ENCODE data around the gene OGDH.

The OGDH gene

DNA sequence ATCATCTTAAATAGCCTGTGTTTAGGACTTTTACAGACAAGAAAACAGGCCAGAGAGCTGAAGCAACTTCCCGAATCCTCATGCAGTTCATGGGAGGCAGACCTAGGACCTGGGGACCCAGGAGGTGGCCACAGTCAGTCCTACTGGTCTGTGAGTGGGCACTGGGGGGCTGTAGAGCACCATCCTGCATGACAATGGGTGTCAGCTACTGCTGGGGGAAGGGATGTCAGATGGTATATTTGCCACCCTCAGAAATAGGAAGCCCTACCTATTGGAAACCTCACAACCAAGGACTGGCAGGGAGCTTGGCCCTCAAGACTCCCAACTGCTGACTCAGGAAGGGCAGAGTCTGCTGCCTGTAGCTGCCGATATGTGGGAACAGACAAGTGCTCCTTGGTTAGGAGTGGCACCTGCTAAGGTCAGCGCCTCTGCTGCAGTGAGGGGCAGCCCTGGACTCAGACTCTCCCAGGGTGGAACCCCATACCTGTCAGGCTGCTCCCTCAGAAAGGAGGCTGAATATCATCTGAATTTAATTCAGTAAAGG lies 29.7 kb downstream of the OGDH start:
- in situ Hi-C loops (cut with MboI; ENCODE audit: low sequenced_read_pairs), result no loop called here

DNA sequence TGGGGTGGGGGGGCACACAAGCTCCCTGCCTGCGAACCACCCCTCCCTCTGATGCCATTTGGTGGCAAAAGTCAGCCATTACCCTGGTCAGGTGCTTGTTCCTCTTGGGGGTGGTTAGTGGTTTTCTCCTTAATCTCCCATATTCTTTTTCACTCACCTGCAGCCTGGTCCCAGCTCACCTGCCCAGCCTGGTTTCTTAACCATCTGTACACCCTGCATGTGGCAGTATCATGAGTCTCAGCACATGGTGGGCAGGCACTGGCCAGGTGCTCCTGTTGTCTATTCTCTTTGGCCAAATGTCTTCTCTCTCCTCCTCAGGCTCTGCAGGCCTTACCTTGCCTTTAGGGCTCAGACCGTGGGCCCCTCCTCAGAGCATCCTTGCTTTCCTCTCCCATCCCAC lies 30.5 kb downstream of the OGDH start:
- in situ Hi-C loops (cut with MboI; ENCODE audit: low sequenced_read_pairs), result no loop called here

DNA sequence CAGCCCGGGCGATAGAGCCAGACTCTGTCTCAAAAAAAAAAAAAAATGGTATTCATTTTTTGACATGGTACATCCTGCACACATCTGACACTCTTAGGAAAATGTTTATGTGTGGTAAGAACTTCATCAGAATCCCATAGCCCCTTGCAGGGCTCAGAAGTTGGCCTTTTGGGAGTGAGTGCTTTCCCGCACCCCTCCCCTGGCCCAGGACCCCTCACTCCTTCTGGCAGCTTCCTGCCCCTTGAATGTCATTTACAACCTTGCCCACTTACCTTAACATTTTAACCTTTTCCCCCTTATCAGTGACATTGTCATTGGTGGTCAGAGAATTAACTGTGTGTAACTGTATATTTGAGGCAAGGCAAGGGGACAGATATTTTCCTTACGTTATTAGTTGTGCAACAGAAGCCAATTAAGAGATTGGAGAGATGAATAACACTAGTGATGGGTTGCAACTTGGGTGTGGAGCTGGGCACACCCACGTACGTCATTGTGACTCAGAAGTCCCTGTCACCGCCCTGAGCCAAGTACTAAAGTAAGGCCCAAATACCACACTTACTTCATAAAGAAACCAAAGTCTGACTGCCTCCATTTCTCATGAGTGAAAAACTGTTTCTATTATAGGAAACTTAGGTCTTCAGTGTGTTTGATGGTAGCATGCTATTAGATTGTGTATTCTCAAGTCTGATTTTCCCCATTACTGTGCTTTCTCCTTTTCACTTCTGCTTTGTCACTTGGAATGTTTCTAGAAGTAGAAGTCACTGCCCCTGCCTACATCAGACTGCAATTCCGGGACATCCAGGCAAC lies 31.6 kb downstream of the OGDH start:
- in situ Hi-C loops (cut with MboI; ENCODE audit: low sequenced_read_pairs), result no loop called here

DNA sequence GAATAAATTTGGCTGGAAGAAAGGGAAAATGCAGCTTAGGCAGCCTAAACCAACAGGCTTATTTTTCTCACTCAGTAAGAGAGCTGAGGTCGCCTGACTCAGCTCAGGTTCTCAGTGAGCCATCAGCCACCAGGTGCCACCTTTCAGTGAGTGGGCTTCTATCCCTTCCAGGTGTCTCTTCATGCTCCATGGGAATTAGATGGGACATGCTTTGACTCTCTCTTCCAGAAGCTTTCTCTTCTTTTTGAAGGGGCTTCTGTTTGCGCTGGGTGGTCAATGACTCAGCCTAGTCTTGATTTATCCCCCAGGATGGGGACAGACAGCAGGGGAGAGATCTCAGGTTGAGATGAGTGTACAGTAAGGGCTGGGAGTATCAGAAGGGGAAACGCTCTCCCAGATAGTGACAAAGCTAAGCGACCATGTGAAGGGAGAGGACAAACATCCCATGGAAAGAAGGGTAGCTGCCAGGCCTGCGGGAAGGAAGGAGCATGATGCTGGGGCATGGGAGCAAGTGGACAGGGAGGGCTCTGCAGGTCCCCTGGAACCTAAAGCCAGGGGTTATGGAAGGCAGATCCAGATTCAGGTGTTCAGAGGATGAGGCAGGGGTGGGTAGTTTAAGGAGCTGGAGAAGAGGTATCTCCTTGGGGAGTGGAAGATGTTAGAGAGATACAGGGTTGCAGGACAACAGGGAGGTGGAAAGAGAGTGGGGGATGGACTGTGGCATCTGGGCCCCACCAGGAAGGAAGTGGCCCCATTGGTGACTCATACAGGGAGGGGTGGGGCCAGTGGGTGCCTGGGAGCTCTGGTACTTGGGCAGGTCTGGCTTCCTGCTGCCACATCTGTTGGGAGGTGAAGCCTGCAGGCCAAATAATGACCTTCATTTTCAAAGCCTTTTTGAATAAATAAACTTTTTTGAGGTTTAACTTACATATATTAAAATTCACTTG lies 32.5 kb downstream of the OGDH start:
- in situ Hi-C loops (cut with MboI; ENCODE audit: low sequenced_read_pairs), result no loop called here

DNA sequence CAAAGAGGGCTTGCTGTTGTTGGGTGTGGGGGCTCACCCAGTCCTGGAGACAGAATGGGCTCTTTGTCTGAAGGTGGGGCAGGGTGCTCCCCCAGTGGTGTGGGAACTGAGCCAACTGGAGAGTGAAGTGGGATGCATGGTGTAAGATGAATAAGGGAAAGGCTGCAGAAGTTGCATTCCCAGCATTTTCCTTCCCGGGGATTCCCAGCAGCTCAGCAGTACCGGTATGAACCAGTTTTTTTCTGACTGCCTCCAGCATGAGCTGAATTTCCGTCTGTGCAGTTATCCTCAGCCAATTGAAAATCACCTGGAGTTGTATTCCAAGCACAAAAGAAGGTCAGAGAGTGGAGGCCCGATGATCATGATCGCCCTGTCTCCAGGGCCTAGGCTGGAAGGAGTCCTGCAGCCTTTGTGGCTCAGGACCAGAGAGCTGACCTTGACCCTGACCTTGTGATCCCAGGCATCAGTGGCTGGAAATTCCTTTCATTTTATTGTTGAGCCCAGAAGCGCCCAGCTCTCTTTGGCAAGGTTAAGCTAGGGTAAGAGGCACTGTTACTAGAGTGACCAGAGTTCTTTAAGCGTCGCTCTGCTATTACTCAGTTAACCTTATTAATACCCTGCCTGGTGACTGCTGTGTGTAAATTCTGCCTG lies 33.4 kb downstream of the OGDH start:
- in situ Hi-C loops (cut with MboI; ENCODE audit: low sequenced_read_pairs), result no loop called here

DNA sequence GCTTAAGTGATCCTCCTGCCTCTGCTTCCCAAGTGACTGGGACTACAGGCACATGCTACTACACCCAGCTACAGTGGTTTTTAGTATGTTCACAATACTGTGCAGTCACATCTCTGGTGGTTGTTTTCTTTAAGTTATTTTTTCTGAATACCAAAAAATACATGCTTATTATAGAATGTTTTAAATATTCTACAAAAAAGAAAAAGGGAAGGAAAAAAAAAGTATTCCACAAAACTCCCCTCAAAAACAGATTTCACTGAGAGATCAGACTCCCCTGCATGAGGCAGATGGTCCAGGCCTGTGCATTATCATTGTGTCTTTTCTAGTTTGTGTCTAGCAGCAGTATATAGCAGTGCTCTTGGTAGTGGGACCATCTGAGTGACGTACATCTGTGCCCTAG lies 36.8 kb downstream of the OGDH start:
- in situ Hi-C loops (cut with MboI; ENCODE audit: low sequenced_read_pairs), result no loop called here

DNA sequence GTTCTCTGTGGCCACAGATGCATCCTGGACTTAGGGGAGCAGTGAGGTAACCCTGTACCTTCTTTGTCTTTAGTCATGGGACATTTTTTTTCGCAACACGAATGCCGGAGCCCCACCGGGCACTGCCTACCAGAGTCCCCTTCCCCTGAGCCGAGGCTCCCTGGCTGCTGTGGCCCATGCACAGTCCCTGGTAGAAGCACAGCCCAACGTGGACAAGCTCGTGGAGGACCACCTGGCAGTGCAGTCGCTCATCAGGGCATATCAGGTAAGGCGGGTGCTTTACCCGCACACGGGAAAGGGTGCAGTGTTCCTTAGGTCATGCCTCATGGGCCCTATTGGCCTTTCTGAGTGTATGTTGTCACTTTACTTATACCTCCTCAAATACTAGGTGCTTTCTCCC lies 38.8 kb downstream of the OGDH start:
- in situ Hi-C loops (cut with MboI; ENCODE audit: low sequenced_read_pairs), result no loop called here

DNA sequence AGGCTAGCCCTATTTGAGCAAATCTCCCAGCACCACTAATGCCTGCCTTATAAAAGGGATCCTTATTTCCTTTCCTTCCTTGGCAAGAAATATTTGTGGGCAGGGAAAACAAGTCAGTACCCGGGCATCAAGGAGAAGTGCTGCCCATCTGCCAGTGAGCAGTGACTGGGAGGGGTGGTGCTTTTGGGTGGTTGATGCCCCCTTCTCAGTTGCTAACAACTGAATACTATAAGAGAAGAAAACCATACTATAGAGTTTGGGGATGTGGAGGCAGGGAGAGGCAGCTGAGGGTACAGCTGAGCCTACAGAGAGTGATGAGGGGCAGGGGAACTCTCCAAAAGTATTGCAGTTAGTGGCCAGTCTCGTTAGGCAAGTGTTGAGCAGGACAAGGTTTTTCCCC lies 39.3 kb downstream of the OGDH start:
- in situ Hi-C loops (cut with MboI; ENCODE audit: low sequenced_read_pairs), result no loop called here

DNA sequence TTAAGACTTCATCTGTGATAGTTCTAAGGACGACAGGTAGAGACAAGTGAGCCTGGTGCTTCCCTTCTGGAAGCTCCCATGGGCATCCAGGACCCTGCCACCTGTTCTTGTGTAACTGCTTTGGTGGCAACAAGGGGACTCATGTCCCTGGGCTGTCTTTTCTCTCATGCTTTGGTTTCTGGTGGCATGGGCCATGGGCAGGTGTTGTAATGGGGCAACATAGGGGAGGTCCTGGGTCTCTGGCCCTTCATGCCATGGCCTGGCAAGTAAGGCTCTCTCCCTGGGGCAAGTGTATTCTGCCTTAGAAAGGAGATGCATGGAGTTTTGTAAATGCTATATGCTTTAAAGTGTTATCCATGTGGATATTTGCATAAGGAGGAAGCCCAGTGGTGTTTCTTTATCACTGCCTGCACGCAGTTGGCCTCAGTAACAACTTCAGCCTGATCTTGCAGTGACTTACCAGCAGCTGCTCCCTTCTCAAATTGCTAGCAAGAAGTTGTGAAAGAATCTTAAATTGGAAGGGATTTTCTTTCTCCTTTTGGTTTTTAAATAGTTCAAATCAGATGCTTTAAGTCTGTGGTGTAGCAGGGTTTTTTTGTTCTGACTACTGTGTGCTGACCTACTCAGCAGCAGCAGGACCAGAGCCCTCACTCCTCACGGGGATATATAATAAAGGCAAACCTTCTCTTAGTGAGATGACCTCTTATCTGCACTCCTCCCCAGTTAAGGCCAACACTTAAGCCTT lies 39.9 kb downstream of the OGDH start:
- in situ Hi-C loops (cut with MboI; ENCODE audit: low sequenced_read_pairs), result no loop called here

DNA sequence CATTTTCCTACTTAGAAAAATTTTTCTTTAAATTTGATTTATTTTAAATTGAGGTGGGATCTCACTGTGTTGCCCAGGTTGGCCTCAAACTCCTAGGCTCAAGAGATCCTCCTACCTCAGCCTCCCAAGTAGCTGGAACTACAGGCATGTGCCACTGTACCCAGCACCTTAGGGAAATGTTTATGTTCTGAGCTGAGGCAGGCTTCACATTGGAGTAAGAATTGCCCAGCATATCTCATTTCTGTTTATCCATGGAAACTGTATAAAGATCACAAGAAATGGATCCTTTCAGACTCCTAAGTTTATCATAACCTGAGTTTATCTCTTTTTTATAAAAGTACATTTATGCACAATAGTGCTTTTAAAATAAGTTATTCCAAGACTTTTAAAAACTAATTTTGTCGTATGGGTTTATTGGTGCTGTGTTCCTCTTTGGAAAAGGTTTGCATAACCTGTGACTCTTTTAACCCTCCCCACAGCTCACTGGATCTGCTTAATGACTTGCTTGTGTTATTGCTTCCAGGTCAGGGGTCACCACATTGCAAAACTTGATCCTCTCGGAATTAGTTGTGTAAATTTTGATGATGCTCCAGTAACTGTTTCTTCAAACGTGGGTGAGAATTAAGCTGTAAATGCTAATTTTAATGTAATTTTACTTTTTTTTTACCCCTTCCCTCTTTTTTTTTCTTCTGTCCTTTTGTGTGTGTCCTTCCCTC lies 40.7 kb downstream of the OGDH start:
- in situ Hi-C loops (cut with MboI; ENCODE audit: low sequenced_read_pairs), result no loop called here

DNA sequence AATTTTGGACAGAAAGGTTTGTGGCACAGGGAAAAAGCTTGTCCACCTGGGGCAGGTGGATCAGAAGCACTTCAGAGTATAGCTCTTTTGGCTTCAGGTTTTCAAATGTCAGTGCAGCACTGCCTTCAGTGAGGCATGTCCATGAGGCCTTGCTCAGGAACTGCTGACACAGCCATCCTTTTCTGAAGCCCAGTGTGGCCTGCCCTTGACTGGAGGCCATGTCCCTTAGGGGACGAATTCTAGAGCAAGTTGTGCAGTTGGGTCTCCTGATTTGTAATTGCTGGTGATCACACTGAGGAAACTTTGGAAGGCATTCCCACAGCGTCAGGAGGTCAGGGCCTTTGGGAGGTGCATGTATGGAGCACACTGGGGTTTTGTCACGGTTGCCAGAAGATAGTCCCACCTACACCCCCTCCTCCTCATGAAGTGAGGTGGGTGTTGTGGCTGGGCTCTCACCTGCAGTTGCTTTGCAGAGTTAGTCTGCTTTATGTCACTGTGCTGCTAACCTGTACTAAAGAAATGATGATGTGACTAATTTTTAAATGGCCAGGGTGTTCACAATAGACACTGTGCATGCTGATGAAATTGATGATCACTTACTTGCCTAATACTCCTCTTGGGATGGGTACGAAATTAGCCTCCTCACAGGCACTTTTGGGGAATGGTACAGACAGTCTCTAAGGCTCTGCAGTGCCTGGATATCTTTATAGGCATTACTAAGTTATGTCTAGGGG lies 41.7 kb downstream of the OGDH start:
- in situ Hi-C loops (cut with MboI; ENCODE audit: low sequenced_read_pairs), result no loop called here

DNA sequence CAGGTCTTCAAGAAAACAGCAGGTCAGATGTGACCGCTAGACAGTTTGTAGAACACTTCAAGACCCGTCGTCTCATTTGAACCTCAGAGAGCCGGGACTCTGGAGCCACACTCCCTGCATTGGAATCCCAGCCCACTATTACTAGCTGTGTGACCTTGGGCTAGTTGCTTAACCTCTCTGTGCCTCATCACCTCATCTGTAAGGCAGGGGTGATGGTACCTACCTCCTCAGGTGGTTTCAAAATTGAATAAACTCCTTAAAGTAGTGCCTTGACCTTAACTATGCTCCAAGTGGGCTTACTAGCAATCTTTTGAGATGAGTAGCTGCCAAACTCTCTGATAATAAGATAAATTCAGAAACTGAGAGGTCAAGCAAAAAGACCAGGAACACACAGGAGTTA lies 43.8 kb downstream of the OGDH start:
- in situ Hi-C loops (cut with MboI; ENCODE audit: low sequenced_read_pairs), result no loop called here

DNA sequence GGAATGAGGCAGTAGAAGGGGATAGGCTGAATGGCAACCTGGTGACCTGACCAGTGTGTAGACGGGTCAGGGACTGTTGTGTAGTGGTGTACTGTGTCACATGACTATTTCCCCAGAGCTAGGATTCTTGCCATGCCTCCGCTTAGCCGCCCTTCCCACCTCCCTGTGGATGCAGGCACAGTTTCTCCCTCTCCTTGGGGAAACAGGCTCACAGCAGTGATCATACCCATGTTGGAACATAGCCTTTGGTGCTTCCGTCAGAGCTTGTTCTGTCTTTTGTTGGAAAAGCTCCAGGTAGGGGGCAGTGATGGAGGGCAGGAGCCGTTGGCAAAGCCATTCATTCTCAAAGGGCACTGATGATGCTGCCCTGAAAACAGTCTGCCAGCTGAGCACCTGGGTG lies 44.3 kb downstream of the OGDH start:
- in situ Hi-C loops (cut with MboI; ENCODE audit: low sequenced_read_pairs), result no loop called here

DNA sequence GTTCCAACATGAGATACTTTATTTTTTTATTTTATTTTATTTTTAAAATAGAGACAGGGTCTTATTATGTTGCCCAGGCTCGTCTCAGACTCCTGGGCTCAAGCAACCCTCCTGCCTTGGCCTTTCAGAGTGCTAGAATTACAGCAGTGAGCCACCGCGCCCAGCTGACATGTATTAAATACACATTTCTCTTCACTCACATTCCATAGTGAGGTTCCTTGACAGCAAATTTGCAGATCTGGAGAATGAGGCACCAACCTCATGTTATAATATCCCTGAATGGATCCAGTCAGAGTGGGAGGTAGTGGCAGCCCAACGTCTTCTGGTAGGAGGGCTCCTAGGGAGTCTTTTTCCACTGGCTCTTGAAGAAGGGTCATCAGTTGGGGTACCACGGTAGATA lies 46.1 kb downstream of the OGDH start:
- in situ Hi-C loops (cut with MboI; ENCODE audit: low sequenced_read_pairs), result no loop called here

DNA sequence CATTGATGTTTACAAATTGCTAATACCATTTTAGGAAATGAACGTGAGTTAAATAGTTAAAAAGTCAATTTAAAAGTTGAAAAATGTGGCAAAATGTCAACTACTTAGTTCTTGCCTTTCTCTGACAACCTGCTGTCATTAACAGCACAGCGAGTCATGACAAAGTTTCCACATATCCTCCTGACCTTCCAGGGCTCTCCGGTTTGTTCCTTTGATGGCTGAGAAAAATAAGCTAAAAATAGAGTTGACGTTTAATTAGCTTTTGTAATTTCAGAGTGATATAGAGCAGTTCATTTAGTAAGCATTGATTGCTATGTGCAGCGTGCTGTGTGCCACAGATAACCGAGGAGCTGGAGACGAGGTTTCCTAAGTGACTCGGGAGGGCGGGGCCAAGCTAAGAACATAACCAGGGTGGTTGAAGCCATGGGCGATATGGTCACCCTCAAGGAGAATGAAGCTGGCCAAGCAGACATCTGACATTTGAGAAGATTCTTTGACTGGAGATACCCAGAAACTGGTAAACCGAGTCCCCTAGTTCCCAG lies 47.9 kb downstream of the OGDH start:
- in situ Hi-C loops (cut with MboI; ENCODE audit: low sequenced_read_pairs), result no loop called here

DNA sequence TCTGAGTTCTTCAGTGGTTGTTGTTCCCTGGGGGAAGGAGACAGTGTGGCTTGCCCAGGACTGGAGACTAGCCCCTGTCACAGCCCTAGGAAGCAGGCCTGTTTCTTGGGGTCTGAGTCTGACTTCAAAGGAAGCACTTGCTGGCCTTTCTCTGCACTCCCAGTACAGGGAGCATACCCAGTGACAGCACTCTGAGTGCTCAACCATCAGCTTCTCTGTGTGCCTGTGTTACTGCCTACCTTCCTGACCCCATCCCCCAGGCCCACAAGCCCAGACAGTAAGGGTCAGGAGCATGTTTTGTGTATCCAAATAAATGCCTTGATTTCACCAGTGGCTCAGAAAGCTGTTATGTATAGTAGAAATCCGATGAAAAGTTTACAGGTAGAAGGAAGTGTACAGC lies 48.9 kb downstream of the OGDH start:
- in situ Hi-C loops (cut with MboI; ENCODE audit: low sequenced_read_pairs), result no loop called here

DNA sequence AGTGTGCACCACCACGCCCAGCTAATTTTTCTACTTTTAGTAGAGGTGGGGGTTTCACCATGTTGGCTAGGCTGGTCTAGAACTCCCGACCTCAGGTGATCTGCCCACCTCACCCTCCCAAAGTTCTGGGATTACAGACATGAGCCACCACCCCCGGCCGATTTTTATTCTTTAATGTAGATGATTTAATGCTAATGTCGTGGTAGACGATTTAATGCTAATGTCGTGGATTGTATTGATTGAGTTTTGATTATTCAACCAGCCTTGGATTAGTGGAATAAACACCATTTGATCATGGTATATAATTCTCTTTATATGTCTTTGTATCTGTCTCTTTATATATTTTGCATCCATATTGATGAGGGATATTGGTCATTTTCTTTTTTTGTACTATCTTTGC lies 52.6 kb downstream of the OGDH start:
- in situ Hi-C loops (cut with MboI; ENCODE audit: low sequenced_read_pairs), result no loop called here

DNA sequence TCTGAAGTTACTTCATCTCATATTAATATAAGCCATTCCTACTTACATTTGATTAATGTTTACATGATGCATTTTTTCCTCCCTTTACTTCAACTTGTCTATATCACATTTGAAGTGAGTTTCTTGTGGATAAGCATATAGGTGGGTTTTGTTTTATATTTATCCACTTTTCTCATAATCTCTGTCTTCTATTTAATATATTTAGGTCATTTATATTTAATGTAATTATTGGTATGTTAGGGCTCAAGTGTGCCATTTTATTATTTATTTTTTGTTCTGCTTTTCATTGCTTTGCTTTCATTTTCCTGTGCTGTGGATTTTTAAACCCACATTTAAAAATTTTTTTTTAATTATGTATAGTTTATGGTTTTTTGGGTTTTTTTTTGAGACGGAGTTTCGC lies 54.8 kb downstream of the OGDH start:
- in situ Hi-C loops (cut with MboI; ENCODE audit: low sequenced_read_pairs), result no loop called here
